SK-N-SH (cell line): ENCODE measurements around the gene DNAH10. TPM values are rescaled to one million over a fixed set of nuclear protein-coding genes. Genes with fewer than 3 reads are reported as not detected.
A peak's percentile ranks its signal among the peaks of the same experiment; 100 is the strongest.

ENCODE experiments used
- CTCF ChIA-PET: fragments of 300-600, 350-600 bp; formaldehyde crosslinking; extraction: SDS; loops from one replicate; lab custom pipeline; 2021; lab: Yijun Ruan, JAX
- POLR2A ChIA-PET: fragments of 350-600 bp; sonication (Branson Sonifier 250); formaldehyde crosslinking; extraction: SDS; loops from one replicate; lab custom pipeline; 2020; ENCODE audit warnings: antibody characterized with exemption, inconsistent platforms; lab: Yijun Ruan, JAX
- DNase-seq: peaks from one replicate; pipeline ENCODE4 v3.0.0; 2012
- H2AFZ ChIP-seq: fragments of 200-600 bp; sonication (generic); 2 replicates; pipeline ENCODE4 v1.8.1; 2016; ENCODE audit warnings: antibody characterized with exemption, mild to moderate bottlenecking, low read depth
- H3F3A ChIP-seq: fragments of 200-600 bp; sonication (generic); replicated peaks from 2 replicates; pipeline ENCODE3; 2016; ENCODE audit warnings: antibody characterized with exemption, mild to moderate bottlenecking; ENCODE audit not compliant: insufficient read depth
- H3K27ac ChIP-seq, 2 experiments: fragments of 200-500 bp in 1 of 2; fragments of 200-600 bp in 1 of 2; sonication (Bioruptor generic) in 1 of 2; sonication (generic), shearing (Covaris generic) in 1 of 2; 2 replicates each; pipeline versions ENCODE4 v1.5.1 to v1.6.1; 2014 to 2016; ENCODE audit warnings: low read depth in 2 of 2, inconsistent platforms in 1 of 2, low read length in 1 of 2, mild to moderate bottlenecking in 1 of 2, mixed read lengths in 1 of 2
- H3K27me3 ChIP-seq: fragments of 200-600 bp; sonication (generic), shearing (Covaris generic); 2 replicates; pipeline ENCODE4 v1.6.1; 2016; ENCODE audit warnings: mixed run types; ENCODE audit not compliant: insufficient read depth
- H3K36me3 ChIP-seq, 2 experiments: fragments of 200-500 bp in 1 of 2; fragments of 200-600 bp in 1 of 2; sonication (Bioruptor generic) in 1 of 2; sonication (generic) in 1 of 2; replicated peaks in 1 of 2; 2 replicates each; pipeline versions ENCODE3 to v1.5.1; 2014 to 2016; ENCODE audit warnings: low read length in 1 of 2, mild to moderate bottlenecking in 1 of 2; ENCODE audit not compliant: insufficient read depth in 2 of 2, control insufficient read depth in 1 of 2
- H3K4me1 ChIP-seq, 2 experiments: fragments of 200-500 bp in 1 of 2; fragments of 200-600 bp in 1 of 2; sonication (Bioruptor generic) in 1 of 2; sonication (generic), shearing (Covaris generic) in 1 of 2; 2 replicates each; pipeline versions ENCODE4 v1.5.1 to v1.6.1; 2014 to 2016; ENCODE audit warnings: low read depth in 1 of 2, low read length in 1 of 2, mixed run types in 1 of 2; ENCODE audit not compliant: insufficient read depth in 2 of 2, control insufficient read depth in 1 of 2
- H3K4me2 ChIP-seq: fragments of 200-600 bp; sonication (generic), shearing (Covaris generic); 2 replicates; pipeline ENCODE4 v1.6.1; 2017; ENCODE audit warnings: mixed run types
- H3K4me3 ChIP-seq, 2 experiments: fragments of 200-500 bp in 1 of 2; fragments of 200-600 bp in 1 of 2; sonication (Bioruptor generic) in 1 of 2; sonication (generic), shearing (Covaris generic) in 1 of 2; 2 replicates each; pipeline versions ENCODE4 v1.5.1 to v1.8.1; 2014 to 2016; ENCODE audit warnings: low read depth in 2 of 2, inconsistent platforms in 1 of 2, low read length in 1 of 2, mild to moderate bottlenecking in 1 of 2, mixed read lengths in 1 of 2, moderate library complexity in 1 of 2
- H3K79me2 ChIP-seq: fragments of 200-600 bp; sonication (generic); 2 replicates; pipeline ENCODE4 v1.8.1; 2017; ENCODE audit warnings: mild to moderate bottlenecking; ENCODE audit not compliant: insufficient read depth
- H3K9ac ChIP-seq: fragments of 200-600 bp; sonication (generic); 2 replicates; pipeline ENCODE4 v1.6.1; 2017; ENCODE audit warnings: mixed run types
- H3K9me2 ChIP-seq: fragments of 200-600 bp; sonication (generic); 2 replicates; pipeline ENCODE4 v1.6.1; 2017; ENCODE audit warnings: mixed run types
- H3K9me3 ChIP-seq: fragments of 200-600 bp; sonication (generic); 2 replicates; pipeline ENCODE4 v1.6.1; 2017; ENCODE audit warnings: mixed run types, mild to moderate bottlenecking, moderate library complexity
- H4K20me1 ChIP-seq: fragments of 200-600 bp; sonication (generic); 2 replicates; pipeline ENCODE4 v1.6.1; 2017; ENCODE audit warnings: mild to moderate bottlenecking, mixed run types; ENCODE audit not compliant: insufficient read depth
- EP300 ChIP-seq, 2 experiments: IDR thresholded peaks; 2 replicates each; pipeline versions ENCODE4 v1.4.0 to v1.6.1; 2012; ENCODE audit warnings: borderline replicate concordance in 1 of 2, low read depth in 1 of 2, low read length in 1 of 2
- GATA2 ChIP-seq: sonication (generic); formaldehyde crosslinking; IDR thresholded peaks from 2 replicates; pipeline ENCODE4 v1.5.0; 2020; ENCODE audit warnings: mild to moderate bottlenecking, missing genetic modification reagents
- MXI1 ChIP-seq: IDR thresholded peaks from 2 replicates; pipeline ENCODE4 v1.6.1; 2012; ENCODE audit warnings: mild to moderate bottlenecking, low read depth, low read length, improper control_type of control experiment
- POLR2AphosphoS5 ChIP-seq: IDR thresholded peaks from 2 replicates; pipeline ENCODE4 v1.6.1; 2012; ENCODE audit warnings: low read depth, low read length
- RAD21 ChIP-seq: IDR thresholded peaks from 2 replicates; pipeline ENCODE4 v1.6.1; 2012; ENCODE audit warnings: mild to moderate bottlenecking, low read length
- RCOR1 ChIP-seq: fragments of 150-350 bp; IDR thresholded peaks from 2 replicates; pipeline ENCODE4 v1.6.1; 2017; ENCODE audit warnings: antibody characterized with exemption, low read length
- REST ChIP-seq: IDR thresholded peaks from 2 replicates; pipeline ENCODE4 v1.6.1; 2012; ENCODE audit warnings: mild to moderate bottlenecking, low read depth, low read length, moderate library complexity
- RFX5 ChIP-seq: IDR thresholded peaks from 2 replicates; pipeline ENCODE4 v1.6.1; 2012; ENCODE audit warnings: mild to moderate bottlenecking, improper control_type of control experiment, low read length
- YY1 ChIP-seq: IDR thresholded peaks from 2 replicates; pipeline ENCODE4 v1.4.0; 2012; ENCODE audit warnings: low read depth, mild to moderate bottlenecking
- WGBS: methylation state at CpG from one replicate; pipeline ENCODE4 v1.1.6; 2017; ENCODE audit warnings: low lambda C conversion rate; 5-methylcytosine and 5-hydroxymethylcytosine counted together
- polyA plus RNA-seq, 3 experiments: library from polyadenylated mRNA; depleted of rRNA; stranded (reverse); fragments of >200 nt; gene quantifications; 2 replicates each; pipeline ENCODE4 v1.2.3, GENCODE V29; 2012

DNAH10 gene
- polyA plus RNA-seq, 1 of the 3 experiments (the other 2 are of a cell fraction) = 0.13 TPM

GRCh38 chr12:123860377-123860776, 98.3 kb downstream of the DNAH10 start:
- Histone ChIP-seq H2AFZ (no peak overlapping the region), H3K9me3 (no peaks in the 10 kb centered on the region), H3K9me2 (no peaks in the 10 kb centered on the region), H3F3A (no peaks in the 10 kb centered on the region), H3K36me3 (no peaks in the 10 kb centered on the region), H3K4me3 (no peak overlapping the region), H3K4me2 (no peak overlapping the region), H3K79me2 (no peaks in the 10 kb centered on the region), H3K4me1 (no peaks in the 10 kb centered on the region), H3K9ac (no peak overlapping the region), H3K27ac (no peak overlapping the region), H3K27me3 (no peaks in the 10 kb centered on the region), H4K20me1 (no peaks in the 10 kb centered on the region)
- WGBS = 17% methylated on average over 3 of the region's 3 CpGs
- peak; percentile 37; the same call in 1 of the 2 replicates for TF ChIP-seq RAD21
- no peak for TF ChIP-seq POLR2AphosphoS5
- CTCF ChIA-PET = no interaction called here
- POLR2A ChIA-PET = no interaction called here
- DNase-seq = no peak

- TF ChIP-seq RCOR1 (no peak), RFX5 (no peak), RAD21 (no peak), REST (no peak), POLR2AphosphoS5 (no peak), YY1 (no peak), MXI1 (no peak), GATA2 (no peak), EP300 (IDR thresholded peaks at IDR 0.05; ENCODE audit: borderline replicate concordance in 1 of 2, low read depth in 1 of 2, low read length in 1 of 2) (no peak)
- POLR2A ChIA-PET = no interaction called here
These were observed 99.3 kb downstream of the DNAH10 start for GRCh38 chr12:123861392-123861791.

More at GRCh38 chr12:123861392-123861791, 99.3 kb downstream of the DNAH10 start:
- Histone ChIP-seq H3K79me2 (no peaks in the 10 kb centered on the region), H3K4me3 (no peak overlapping the region), H4K20me1 (no peaks in the 10 kb centered on the region), H3K9ac (no peak overlapping the region), H3K4me1 (no peaks in the 10 kb centered on the region), H3K27me3 (no peaks in the 10 kb centered on the region), H2AFZ (no peak overlapping the region), H3K4me2 (no peak overlapping the region), H3K36me3 (no peaks in the 10 kb centered on the region), H3F3A (no peaks in the 10 kb centered on the region), H3K27ac (no peak overlapping the region), H3K9me2 (no peaks in the 10 kb centered on the region), H3K9me3 (no peaks in the 10 kb centered on the region)
- no peak for DNase-seq
- WGBS = 28% methylated on average over 4 of the region's 4 CpGs
- CTCF ChIA-PET = no interaction called here
